Measurements from ENCODE around the gene AFP.

Gene AFP

DNA sequence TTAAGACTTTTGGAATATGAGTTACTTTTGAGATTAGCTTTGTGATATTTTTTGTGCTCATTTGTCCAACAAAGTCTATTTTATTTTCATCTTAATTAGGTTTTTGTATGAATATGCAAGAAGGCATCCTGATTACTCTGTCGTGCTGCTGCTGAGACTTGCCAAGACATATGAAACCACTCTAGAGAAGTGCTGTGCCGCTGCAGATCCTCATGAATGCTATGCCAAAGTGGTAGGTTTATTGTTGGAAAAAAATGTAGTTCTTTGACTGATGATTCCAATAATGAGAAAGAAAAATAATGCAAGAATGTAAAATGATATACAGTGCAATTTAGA is 21.1 kb upstream of the AFP start:
- DNase-seq (ENCODE audit: low read depth), result no peak

DNA sequence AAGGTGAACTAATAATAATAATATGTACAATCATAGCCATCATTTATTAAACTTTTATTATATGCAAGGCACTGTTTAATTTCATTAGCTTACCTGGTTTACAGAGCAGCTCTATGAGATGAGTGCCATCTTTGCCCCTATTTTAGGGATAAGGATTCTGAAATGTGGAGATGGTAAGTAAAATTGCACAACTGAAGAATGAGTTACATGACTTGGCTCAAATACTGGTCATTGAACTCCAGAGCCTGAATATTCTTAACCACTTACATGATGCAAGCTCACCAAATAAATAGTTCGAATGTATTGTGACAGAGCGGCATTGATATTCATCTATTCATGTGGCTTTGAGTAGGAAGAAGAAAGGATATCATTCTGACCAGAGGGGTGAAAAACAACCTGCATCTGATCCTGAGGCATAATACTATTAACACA is 20.2 kb upstream of the AFP start:
- DNase-seq (ENCODE audit: low read depth), result no peak

DNA sequence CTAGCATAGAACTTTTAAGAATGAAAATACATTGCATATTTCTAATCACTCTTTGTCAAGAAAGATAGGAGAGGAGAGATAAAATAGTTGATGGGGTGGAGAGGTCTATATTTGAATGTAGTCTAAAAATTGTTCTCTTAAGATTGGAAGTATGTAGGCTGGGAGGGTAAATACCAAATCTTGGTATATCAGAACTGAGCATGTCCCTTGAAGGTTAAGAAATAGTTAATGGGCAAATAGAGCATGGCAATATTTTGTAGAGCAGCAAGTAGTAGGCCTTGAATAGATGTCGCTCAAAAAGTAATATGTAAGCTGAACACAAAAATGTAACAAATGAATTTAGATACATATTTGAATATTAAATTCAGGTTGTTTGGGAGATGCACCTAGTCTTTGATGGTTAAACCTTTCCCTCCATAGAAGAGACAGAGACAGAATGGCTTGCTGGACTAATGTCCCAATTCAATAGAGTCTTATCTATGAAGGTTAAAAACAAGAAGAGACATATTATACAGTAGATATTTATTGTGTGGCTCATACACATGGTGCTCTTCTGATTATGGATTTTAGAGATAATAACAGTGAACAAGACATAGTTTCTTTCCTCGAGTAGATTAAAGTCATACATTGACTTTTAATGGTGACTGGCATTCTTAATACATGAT is 19.5 kb upstream of the AFP start:
- DNase-seq (ENCODE audit: low read depth), result no peak

GRCh38 chr4:73417342-73417741 is 18.7 kb upstream of the AFP start:
- no peak for DNase-seq (ENCODE audit: low read depth)

GRCh38 chr4:73417973-73418372 is 18.0 kb upstream of the AFP start:
- DNase-seq (ENCODE audit: low read depth), result no peak

DNA sequence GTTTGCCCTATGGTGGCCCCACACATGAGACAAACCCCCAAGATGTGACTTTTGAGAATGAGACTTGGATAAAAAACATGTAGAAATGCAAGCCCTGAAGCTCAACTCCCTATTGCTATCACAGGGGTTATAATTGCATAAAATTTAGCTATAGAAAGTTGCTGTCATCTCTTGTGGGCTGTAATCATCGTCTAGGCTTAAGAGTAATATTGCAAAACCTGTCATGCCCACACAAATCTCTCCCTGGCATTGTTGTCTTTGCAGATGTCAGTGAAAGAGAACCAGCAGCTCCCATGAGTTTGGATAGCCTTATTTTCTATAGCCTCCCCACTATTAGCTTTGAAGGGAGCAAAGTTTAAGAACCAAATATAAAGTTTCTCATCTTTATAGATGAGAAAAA is 17.3 kb upstream of the AFP start:
- no peak for DNase-seq (ENCODE audit: low read depth)

DNA sequence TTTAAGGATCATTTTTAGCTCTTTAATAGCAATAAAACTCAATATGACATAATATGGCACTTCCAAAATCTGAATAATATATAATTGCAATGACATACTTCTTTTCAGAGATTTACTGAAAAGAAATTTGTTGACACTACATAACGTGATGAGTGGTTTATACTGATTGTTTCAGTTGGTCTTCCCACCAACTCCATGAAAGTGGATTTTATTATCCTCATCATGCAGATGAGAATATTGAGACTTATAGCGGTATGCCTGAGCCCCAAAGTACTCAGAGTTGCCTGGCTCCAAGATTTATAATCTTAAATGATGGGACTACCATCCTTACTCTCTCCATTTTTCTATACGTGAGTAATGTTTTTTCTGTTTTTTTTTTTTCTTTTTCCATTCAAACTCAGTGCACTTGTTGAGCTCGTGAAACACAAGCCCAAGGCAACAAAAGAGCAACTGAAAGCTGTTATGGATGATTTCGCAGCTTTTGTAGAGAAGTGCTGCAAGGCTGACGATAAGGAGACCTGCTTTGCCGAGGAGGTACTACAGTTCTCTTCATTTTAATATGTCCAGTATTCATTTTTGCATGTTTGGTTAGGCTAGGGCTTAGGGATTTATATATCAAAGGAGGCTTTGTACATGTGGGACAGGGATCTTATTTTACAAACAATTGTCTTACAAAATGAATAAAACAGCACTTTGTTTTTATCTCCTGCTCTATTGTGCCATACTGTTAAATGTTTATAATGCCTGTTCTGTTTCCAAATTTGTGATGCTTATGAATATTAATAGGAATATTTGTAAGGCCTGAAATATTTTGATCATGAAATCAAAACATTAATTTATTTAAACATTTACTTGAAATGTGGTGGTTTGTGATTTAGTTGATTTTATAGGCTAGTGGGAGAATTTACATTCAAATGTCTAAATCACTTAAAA is 16.6 kb upstream of the AFP start:
- no peak for DNase-seq (ENCODE audit: low read depth)

DNA sequence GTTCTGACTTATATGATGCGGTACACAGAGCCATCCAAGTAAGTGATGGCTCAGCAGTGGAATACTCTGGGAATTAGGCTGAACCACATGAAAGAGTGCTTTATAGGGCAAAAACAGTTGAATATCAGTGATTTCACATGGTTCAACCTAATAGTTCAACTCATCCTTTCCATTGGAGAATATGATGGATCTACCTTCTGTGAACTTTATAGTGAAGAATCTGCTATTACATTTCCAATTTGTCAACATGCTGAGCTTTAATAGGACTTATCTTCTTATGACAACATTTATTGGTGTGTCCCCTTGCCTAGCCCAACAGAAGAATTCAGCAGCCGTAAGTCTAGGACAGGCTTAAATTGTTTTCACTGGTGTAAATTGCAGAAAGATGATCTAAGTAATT is 15.4 kb upstream of the AFP start:
- no peak for DNase-seq (ENCODE audit: low read depth)

DNA sequence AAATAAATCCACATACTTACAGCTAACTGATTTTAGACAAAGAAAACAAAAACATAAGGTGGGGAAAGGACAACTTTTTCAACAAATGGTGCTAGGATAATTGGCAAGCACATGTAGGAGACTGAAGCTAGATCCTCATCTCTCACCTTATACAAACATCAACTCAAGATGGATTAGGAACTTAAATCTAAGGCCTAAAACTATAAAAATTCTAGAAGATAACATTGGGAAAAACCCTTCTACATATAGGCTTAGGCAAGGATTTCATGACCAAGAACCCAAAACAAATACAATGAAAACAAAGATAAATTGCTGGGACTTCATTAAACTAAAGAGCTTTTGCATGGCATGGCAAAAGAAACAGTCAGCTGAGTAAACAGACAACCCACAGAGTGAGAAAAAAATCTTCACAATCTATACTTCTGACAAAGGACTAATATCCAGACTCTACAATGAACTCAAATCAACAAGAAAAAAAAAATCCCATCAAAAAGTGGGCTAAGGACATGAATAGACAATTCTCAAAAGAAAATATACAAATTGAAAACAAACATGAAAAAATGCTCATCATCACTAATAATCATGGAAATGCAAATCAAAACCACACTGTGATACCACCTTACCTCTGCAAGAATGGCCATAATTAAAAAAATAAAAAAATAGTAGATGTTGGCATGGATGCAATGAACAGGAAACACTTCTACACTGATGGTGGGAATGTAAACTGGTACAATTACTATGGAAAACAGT is 14.1 kb upstream of the AFP start:
- no peak for DNase-seq (ENCODE audit: low read depth)

GRCh38 chr4:73422458-73422752 is 13.6 kb upstream of the AFP start:
- no peak for DNase-seq (ENCODE audit: low read depth)

DNA sequence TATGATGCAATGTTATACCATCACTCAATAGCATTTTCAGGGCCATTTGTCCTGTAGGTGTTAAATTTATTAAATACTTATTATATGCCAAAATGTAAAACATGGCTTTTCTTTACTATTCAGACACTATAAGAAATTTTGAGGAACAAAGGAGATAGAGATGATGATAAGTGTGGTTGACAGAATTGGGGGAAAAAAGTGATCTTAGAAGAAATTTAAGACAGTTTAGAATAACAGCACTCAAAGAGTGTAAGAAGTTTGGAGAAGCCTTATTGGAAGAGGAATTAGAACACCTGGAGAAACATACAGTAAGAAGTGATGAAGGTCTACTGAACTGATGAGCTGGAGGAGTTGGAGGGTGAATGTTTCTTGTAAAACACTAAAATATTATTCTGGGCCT is 12.8 kb upstream of the AFP start:
- DNase-seq (ENCODE audit: low read depth), result no peak

- no peak for DNase-seq (ENCODE audit: low read depth)
These were observed 9.4 kb upstream of the AFP start for GRCh38 chr4:73426666-73427065.

GRCh38 chr4:73429118-73429517 is 6.9 kb upstream of the AFP start:
- no peak for DNase-seq (ENCODE audit: low read depth)

GRCh38 chr4:73429826-73430587 is 6.0 kb upstream of the AFP start:
- DNase-seq (ENCODE audit: low read depth), result no peak

DNA sequence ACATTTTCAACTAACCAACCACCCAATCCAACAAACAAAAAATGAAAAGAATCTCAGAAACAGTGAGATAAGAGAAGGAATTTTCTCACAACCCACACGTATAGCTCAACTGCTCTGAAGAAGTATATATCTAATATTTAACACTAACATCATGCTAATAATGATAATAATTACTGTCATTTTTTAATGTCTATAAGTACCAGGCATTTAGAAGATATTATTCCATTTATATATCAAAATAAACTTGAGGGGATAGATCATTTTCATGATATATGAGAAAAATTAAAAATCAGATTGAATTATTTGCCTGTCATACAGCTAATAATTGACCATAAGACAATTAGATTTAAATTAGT is 4.2 kb upstream of the AFP start:
- DNase-seq (ENCODE audit: low read depth), result no peak

GRCh38 chr4:73432169-73433000 is 3.6 kb upstream of the AFP start:
- DNase-seq (ENCODE audit: low read depth), result no peak

DNA sequence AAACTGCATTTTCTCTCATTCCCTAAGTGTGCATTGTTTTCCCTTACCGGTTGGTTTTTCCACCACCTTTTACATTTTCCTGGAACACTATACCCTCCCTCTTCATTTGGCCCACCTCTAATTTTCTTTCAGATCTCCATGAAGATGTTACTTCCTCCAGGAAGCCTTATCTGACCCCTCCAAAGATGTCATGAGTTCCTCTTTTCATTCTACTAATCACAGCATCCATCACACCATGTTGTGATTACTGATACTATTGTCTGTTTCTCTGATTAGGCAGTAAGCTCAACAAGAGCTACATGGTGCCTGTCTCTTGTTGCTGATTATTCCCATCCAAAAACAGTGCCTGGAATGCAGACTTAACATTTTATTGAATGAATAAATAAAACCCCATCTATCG is 2.9 kb upstream of the AFP start:
- no peak for DNase-seq (ENCODE audit: low read depth)

DNA sequence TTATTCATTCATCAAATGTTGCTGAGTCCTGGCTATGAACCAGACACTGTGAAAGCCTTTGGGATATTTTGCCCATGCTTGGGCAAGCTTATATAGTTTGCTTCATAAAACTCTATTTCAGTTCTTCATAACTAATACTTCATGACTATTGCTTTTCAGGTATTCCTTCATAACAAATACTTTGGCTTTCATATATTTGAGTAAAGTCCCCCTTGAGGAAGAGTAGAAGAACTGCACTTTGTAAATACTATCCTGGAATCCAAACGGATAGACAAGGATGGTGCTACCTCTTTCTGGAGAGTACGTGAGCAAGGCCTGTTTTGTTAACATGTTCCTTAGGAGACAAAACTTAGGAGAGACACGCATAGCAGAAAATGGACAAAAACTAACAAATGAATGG is 1.7 kb upstream of the AFP start:
- DNase-seq (ENCODE audit: low read depth), result no peak

GRCh38 chr4:73436674-73437557 is 895 bp downstream of the AFP start:
- DNase-seq (ENCODE audit: low read depth), result no peak

- DNase-seq (ENCODE audit: low read depth), result no peak
These were observed 1.5 kb downstream of the AFP start for GRCh38 chr4:73437558-73437956.

DNA sequence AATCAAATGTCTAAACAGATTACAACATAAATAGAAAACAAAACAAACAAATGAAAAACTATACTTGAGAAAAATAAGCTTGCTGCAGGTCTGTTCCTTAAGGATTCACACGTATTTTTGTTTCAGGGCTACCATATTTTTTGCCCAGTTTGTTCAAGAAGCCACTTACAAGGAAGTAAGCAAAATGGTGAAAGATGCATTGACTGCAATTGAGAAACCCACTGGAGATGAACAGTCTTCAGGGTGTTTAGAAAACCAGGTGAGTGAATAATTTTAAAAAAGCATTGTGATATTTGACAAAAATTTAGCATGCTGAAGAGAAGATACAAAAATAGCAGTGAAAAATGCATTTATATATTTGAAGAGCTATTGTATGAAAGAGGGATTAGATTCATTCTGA is 2.0 kb downstream of the AFP start:
- no peak for DNase-seq (ENCODE audit: low read depth)
